OCI-LY3 (cell line): ENCODE data around the gene RPL21.

ENCODE experiments used
- EZH2phosphoT487 ChIP-seq: fragments of 200-600 bp; shearing (Covaris generic); IDR thresholded peaks from 2 replicates; pipeline ENCODE4 v1.6.1; 2018; ENCODE audit warnings: antibody characterized with exemption, mixed run types, low read depth
- TF ChIP-seq, protein P1 (sequence below): fragments of 200-600, 300-600 bp; sonication (generic); IDR thresholded peaks from 2 replicates; pipeline ENCODE4 v1.5.1; 2014; ENCODE audit warnings: antibody characterized with exemption, low read length, low read depth

DNA sequence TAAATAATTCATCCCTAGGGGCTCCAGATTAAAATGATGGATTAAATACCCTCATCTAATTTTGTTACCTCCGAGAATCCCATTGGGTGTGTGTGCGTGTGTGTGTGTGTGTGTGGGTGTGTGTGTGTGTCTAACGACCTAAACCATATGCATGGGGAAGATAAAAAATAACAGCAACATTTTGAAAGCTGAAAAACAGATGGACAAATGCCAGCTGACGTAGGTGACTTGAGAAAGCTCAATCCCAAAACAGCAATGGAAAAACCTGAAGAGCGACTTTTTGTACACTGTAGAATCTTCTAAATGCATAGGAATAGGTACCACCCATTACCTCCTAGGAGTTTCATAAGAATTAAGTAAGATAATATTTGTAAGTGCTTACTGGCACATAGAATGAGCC lies 8.7 kb upstream of the RPL21 start:
- TF ChIP-seq, protein P1, sequence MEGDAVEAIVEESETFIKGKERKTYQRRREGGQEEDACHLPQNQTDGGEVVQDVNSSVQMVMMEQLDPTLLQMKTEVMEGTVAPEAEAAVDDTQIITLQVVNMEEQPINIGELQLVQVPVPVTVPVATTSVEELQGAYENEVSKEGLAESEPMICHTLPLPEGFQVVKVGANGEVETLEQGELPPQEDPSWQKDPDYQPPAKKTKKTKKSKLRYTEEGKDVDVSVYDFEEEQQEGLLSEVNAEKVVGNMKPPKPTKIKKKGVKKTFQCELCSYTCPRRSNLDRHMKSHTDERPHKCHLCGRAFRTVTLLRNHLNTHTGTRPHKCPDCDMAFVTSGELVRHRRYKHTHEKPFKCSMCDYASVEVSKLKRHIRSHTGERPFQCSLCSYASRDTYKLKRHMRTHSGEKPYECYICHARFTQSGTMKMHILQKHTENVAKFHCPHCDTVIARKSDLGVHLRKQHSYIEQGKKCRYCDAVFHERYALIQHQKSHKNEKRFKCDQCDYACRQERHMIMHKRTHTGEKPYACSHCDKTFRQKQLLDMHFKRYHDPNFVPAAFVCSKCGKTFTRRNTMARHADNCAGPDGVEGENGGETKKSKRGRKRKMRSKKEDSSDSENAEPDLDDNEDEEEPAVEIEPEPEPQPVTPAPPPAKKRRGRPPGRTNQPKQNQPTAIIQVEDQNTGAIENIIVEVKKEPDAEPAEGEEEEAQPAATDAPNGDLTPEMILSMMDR, result no peak
- TF ChIP-seq EZH2phosphoT487, result no peak
